Fibroblast of lung (primary cell): ENCODE results near the gene CFAP53. TPM values are rescaled to one million over a fixed set of nuclear protein-coding genes. Genes with fewer than 3 reads are reported as not detected.

Source experiments
- DNase-seq, 2 donors: peaks; one replicate each; pipeline versions ENCODE4 v3.0.0 to v3.0.0-alpha.2; 2010; ENCODE audit warnings: low read depth in 2 of 2
- H2AFZ ChIP-seq: 2 replicates; pipeline ENCODE4 v1.5.1; 2012; ENCODE audit warnings: low read length, control low read depth, inconsistent platforms
- H3K27ac ChIP-seq: 2 replicates; pipeline ENCODE4 v1.5.1; 2011; ENCODE audit warnings: low read length, control low read depth; ENCODE audit not compliant: insufficient read depth
- H3K27me3 ChIP-seq: 2 replicates; pipeline ENCODE4 v1.5.1; 2011; ENCODE audit warnings: mild to moderate bottlenecking, low read length; ENCODE audit not compliant: control insufficient read depth, insufficient read depth
- H3K36me3 ChIP-seq: 2 replicates; pipeline ENCODE4 v1.5.1; 2011; ENCODE audit warnings: low read length; ENCODE audit not compliant: control insufficient read depth, insufficient read depth
- H3K4me1 ChIP-seq: 2 replicates; pipeline ENCODE4 v1.5.1; 2011; ENCODE audit warnings: low read length; ENCODE audit not compliant: control insufficient read depth, insufficient read depth; ENCODE audit errors: extremely low read depth
- H3K4me2 ChIP-seq: 2 replicates; pipeline ENCODE4 v1.5.1; 2011; ENCODE audit warnings: low read length, control low read depth; ENCODE audit not compliant: insufficient read depth; ENCODE audit errors: extremely low read depth
- H3K4me3 ChIP-seq, 4 experiments: fragments of 200-600 bp in 1 of 4; sonication (generic) in 1 of 4; replicated peaks in 1 of 4; 2 replicates each; pipeline ENCODE4 v1.5.1; 2011 to 2016; ENCODE audit warnings: low read length in 4 of 4, low read depth in 3 of 4, mild to moderate bottlenecking in 3 of 4, control low read depth in 2 of 4, inconsistent platforms in 1 of 4, mixed read lengths in 1 of 4; ENCODE audit not compliant: insufficient read depth in 1 of 4; ENCODE audit errors: control extremely low read depth in 1 of 4
- H3K79me2 ChIP-seq: 2 replicates; pipeline ENCODE4 v1.5.1; 2012; ENCODE audit warnings: mild to moderate bottlenecking, low read length, inconsistent platforms; ENCODE audit not compliant: control insufficient read depth, insufficient read depth
- H3K9ac ChIP-seq: 2 replicates; pipeline ENCODE4 v1.5.1; 2011; ENCODE audit warnings: mild to moderate bottlenecking, low read length, control low read depth; ENCODE audit not compliant: insufficient read depth
- H3K9me3 ChIP-seq: 2 replicates; pipeline ENCODE4 v1.5.1; 2012; ENCODE audit warnings: low read depth, low read length; ENCODE audit not compliant: control insufficient read depth, insufficient read depth
- H4K20me1 ChIP-seq: 2 replicates; pipeline ENCODE4 v1.5.1; 2011; ENCODE audit warnings: low read length; ENCODE audit not compliant: control insufficient read depth, insufficient read depth; ENCODE audit errors: extremely low read depth
- EZH2 ChIP-seq: IDR thresholded peaks from 2 replicates; pipeline ENCODE4 v1.5.1; 2012; ENCODE audit warnings: low read length, control low read depth, mild to moderate bottlenecking; ENCODE audit errors: missing control alignments
- polyA plus RNA-seq, 2 donors: library from polyadenylated mRNA; depleted of rRNA in 1 of 2; stranded (reverse) in 1 of 2; unstranded in 1 of 2; fragments of >200 nt; gene quantifications; 2 replicates each; pipeline ENCODE4 v1.2.1, GENCODE V29; 2011 to 2012; ENCODE audit warnings: missing spikeins in 1 of 2
- total RNA-seq: library from RNA; depleted of rRNA; stranded (reverse); fragments of >200 nt; gene quantifications from 2 replicates; pipeline ENCODE4 v1.2.1, GENCODE V29; 2014
- TF ChIP-seq, protein P1 (sequence below), 2 donors: IDR thresholded peaks in 1 of 2; conservative IDR thresholded peaks in 1 of 2; 1 replicate in 1 of 2; 2 replicates in 1 of 2; pipeline ENCODE4 v1.5.1; 2011 to 2012; ENCODE audit warnings: low read length in 2 of 2, control low read depth in 1 of 2, inconsistent platforms in 1 of 2, low read depth in 1 of 2, mild to moderate bottlenecking in 1 of 2

The CFAP53 gene
- total and polyA plus RNA-seq, 2 donors (not counting 1 experiment from before 2014, with no cell fraction given) = 0.11 to 0.99 TPM

DNA sequence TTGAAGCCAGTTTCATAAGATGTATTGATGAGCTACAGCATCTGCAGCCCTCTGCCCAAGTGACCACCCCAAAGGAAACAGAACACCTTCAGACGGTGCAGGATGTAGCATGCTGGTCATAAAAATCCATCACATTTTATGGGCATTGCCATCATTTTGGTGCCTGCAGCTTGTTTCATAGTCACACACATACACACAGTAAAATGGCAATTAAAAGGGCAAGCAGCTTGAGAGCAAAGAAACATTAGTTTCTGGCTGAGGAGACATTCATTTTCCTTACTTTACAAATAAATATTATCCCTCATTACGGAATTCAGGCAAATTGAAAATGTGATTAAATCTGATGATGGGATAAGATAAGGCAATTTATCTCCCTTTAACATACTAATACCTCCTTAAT is 84.7 kb downstream of the CFAP53 start:
- Histone ChIP-seq H3K27me3 (no peaks in the 10 kb centered on the region), H3K36me3 (no peaks in the 10 kb centered on the region), H3K27ac (no peak overlapping the region), H3K9me3 (no peaks in the 10 kb centered on the region), H3K4me3 (no peak overlapping the region), H3K4me2 (no peak overlapping the region), H3K79me2 (no peaks in the 10 kb centered on the region), H3K4me1 (no peaks in the 10 kb centered on the region), H3K9ac (no peak overlapping the region), H4K20me1 (no peaks in the 10 kb centered on the region), H2AFZ (no peak overlapping the region)
- TF ChIP-seq, protein P1, sequence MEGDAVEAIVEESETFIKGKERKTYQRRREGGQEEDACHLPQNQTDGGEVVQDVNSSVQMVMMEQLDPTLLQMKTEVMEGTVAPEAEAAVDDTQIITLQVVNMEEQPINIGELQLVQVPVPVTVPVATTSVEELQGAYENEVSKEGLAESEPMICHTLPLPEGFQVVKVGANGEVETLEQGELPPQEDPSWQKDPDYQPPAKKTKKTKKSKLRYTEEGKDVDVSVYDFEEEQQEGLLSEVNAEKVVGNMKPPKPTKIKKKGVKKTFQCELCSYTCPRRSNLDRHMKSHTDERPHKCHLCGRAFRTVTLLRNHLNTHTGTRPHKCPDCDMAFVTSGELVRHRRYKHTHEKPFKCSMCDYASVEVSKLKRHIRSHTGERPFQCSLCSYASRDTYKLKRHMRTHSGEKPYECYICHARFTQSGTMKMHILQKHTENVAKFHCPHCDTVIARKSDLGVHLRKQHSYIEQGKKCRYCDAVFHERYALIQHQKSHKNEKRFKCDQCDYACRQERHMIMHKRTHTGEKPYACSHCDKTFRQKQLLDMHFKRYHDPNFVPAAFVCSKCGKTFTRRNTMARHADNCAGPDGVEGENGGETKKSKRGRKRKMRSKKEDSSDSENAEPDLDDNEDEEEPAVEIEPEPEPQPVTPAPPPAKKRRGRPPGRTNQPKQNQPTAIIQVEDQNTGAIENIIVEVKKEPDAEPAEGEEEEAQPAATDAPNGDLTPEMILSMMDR (conservative IDR thresholded peaks at IDR 0.05 in 1 of 2, IDR thresholded peaks at IDR 0.05 in 1 of 2; ENCODE audit: low read depth in 1 of 2, low read length in 2 of 2) = no peak
- no peak for TF ChIP-seq EZH2
- no peak for DNase-seq

DNA sequence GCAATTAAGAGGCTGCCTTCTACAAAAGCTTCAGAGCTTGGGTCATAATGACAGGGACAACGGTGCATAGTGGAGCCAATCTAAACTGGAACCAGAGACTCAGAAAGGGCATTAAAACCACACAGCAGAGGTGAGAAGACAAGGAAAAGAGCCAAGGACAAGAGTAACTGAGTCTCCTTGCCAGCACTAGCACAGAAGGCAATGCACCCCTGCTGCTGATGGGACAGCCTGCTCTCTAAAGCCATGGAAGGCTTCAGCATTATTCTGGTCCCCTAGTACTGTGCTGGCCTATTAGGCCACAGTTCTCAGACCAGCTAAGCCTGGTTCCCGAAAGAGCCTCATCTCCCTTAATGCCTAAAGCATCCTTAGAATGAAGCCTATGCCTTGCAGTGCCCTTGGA is 86.8 kb downstream of the CFAP53 start:
- DNase-seq = no peak
- no peaks in the 10 kb centered on the region for H3K4me1 ChIP-seq
- H4K20me1 ChIP-seq = no peaks in the 10 kb centered on the region
- no peaks in the 10 kb centered on the region for H3K9me3 ChIP-seq
- no peaks in the 10 kb centered on the region for H3K79me2 ChIP-seq
- no peak overlapping the region for H2AFZ ChIP-seq
- H3K36me3 ChIP-seq = no peaks in the 10 kb centered on the region
- H3K9ac ChIP-seq = no peak overlapping the region
- no peak overlapping the region for H3K4me3 ChIP-seq
- no peaks in the 10 kb centered on the region for H3K27me3 ChIP-seq
- H3K4me2 ChIP-seq = no peak overlapping the region
- TF ChIP-seq, protein P1 (conservative IDR thresholded peaks at IDR 0.05 in 1 of 2, IDR thresholded peaks at IDR 0.05 in 1 of 2; ENCODE audit: low read depth in 1 of 2, low read length in 2 of 2) = no peak
- no peak for TF ChIP-seq EZH2
- no peak overlapping the region for H3K27ac ChIP-seq

DNA sequence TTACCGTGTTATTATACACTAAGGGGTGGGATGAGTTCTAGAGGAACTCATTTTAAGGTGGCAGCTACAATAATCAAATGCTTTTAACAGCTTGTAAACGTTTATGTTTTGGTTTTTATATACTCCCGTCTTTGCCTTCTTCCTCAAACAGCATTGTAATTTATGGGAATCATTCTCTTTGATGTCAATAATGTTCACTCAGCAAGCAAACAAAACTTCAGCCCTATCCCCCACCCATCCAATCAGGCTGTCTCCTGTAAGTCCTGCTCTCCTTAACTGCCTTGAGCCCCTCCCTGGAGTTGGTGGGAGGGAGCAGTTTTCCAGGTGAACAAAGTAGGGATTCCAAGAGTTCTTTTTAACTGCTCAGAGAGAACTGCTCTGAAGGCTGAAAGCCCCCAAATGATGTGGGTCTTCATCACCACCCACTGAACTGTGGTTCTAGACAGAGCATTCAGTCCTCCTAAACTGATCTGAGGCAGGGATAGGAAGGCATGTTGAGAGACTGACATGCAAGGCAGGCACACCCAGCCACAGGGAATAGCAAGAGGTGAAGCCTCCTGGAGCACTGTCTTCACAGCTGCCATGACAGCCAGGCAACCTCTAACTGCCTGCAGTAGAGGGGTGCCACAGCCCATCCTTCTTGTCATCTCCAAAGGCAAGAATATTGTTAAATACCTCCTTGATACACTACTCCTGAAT is 88.9 kb downstream of the CFAP53 start:
- Histone ChIP-seq H3K4me3 (no peak overlapping the region), H3K9ac (no peak overlapping the region)
- TF ChIP-seq EZH2 = no peak
- TF ChIP-seq, protein P1 (conservative IDR thresholded peaks at IDR 0.05 in 1 of 2, IDR thresholded peaks at IDR 0.05 in 1 of 2; ENCODE audit: low read depth in 1 of 2, low read length in 2 of 2) = no peak

More for the DNA sequence above, 88.9 kb downstream of the CFAP53 start:
- no peak overlapping the region for H3K4me2 ChIP-seq
- no peaks in the 10 kb centered on the region for H3K36me3 ChIP-seq
- no peak overlapping the region for H3K27ac ChIP-seq
- no peak for DNase-seq
- H3K9me3 ChIP-seq = no peaks in the 10 kb centered on the region
- H2AFZ ChIP-seq = no peak overlapping the region
- no peaks in the 10 kb centered on the region for H3K27me3 ChIP-seq
- H3K4me1 ChIP-seq = no peaks in the 10 kb centered on the region
- no peaks in the 10 kb centered on the region for H3K79me2 ChIP-seq
- H4K20me1 ChIP-seq = no peaks in the 10 kb centered on the region

Other genes with a start within 250 kb of the CFAP53 start
- gene MYO5B, start 71.3 kb downstream of the CFAP53 start, total RNA-seq = under 0.01 TPM in 2 replicates
- gene MYO5B, start 71.3 kb downstream of the CFAP53 start, polyA plus RNA-seq = 0.06 and 0.24 TPM in 2 replicates
- 44.9 and 53.3 TPM in 2 replicates for gene MBD1, start 15.0 kb upstream of the CFAP53 start, total RNA-seq
- gene MBD1, start 15.0 kb upstream of the CFAP53 start, polyA plus RNA-seq = 31.1 and 36.2 TPM in 2 replicates
- gene CXXC1, start 21.2 kb upstream of the CFAP53 start, total RNA-seq = 32.9 and 33.6 TPM in 2 replicates
- 19.4 and 29.1 TPM in 2 replicates for gene CXXC1, start 21.2 kb upstream of the CFAP53 start, polyA plus RNA-seq
- 1.0 and 4.6 TPM in 2 replicates for gene SKA1, start 108.6 kb upstream of the CFAP53 start, total RNA-seq
- gene SKA1, start 108.6 kb upstream of the CFAP53 start, polyA plus RNA-seq = 4.2 and 16.3 TPM in 2 replicates